K562 (cell line): ENCODE data around the gene ACSS2. TPM values are rescaled to one million over a fixed set of nuclear protein-coding genes. Genes with fewer than 3 reads are reported as not detected.
A peak's percentile ranks its signal among the peaks of the same experiment; 100 is the strongest.

Experiments used
- BRD4 ChIP-seq: fragments of 200-600 bp; sonication (generic); IDR thresholded peaks from 2 replicates; pipeline ENCODE4 v1.6.1; 2017; ENCODE audit warnings: inconsistent platforms
- GTF2A2 ChIP-seq: IDR thresholded peaks from 2 replicates; pipeline ENCODE4 v1.6.1; 2016; ENCODE audit warnings: mild to moderate bottlenecking, missing genetic modification characterization, missing compliant biosample characterization
- GTF3C2 ChIP-seq: IDR thresholded peaks from 3 replicates; pipeline ENCODE4 v1.6.1; 2011; ENCODE audit warnings: borderline replicate concordance, mild to moderate bottlenecking, moderate library complexity; ENCODE audit not compliant: insufficient read length; ENCODE audit errors: extremely low read depth
- L3MBTL2 ChIP-seq: fragments of 450-650 bp; IDR thresholded peaks from 2 replicates; pipeline ENCODE4 v1.6.1; 2016; ENCODE audit warnings: mild to moderate bottlenecking, moderate library complexity
- MAX ChIP-seq: sonication (generic); formaldehyde crosslinking; IDR thresholded peaks from 2 replicates; pipeline ENCODE4 v1.9.0; 2022; ENCODE audit warnings: mild to moderate bottlenecking, missing genetic modification reagents
- NR1H2 ChIP-seq: sonication (generic); formaldehyde crosslinking; IDR thresholded peaks from 2 replicates; pipeline ENCODE4 v1.4.0; 2020; ENCODE audit warnings: mild to moderate bottlenecking, missing genetic modification reagents
- RERE ChIP-seq: sonication (generic); formaldehyde crosslinking; IDR thresholded peaks from 2 replicates; pipeline ENCODE4 v1.8.0; 2023; ENCODE audit warnings: missing genetic modification reagents, mild to moderate bottlenecking, borderline replicate concordance
- SAFB ChIP-seq: fragments of 200-400 bp; formaldehyde crosslinking; IDR thresholded peaks from 2 replicates; pipeline ENCODE4 v1.6.1; 2017; ENCODE audit warnings: low read depth, low read length, borderline replicate concordance
- SPI1 ChIP-seq: IDR thresholded peaks from 2 replicates; pipeline ENCODE4 v1.6.1; 2011; ENCODE audit warnings: low read depth, low read length, control low read depth, borderline replicate concordance
- U2AF2 ChIP-seq: fragments of 200-400 bp; formaldehyde crosslinking; optimal IDR thresholded peaks from 2 replicates; pipeline ENCODE3; 2017; ENCODE audit warnings: low read depth, mild to moderate bottlenecking, low read length
- VEZF1 ChIP-seq: fragments of 200-800 bp; sonication (Bioruptor generic); IDR thresholded peaks from 2 replicates; pipeline ENCODE4 v1.6.1; 2017; ENCODE audit warnings: missing genetic modification characterization, missing compliant biosample characterization
- ZNF668 ChIP-seq: fragments of 250-450 bp; sonication (Bioruptor Pico); IDR thresholded peaks from 2 replicates; pipeline ENCODE4 v1.8.0; 2022; ENCODE audit warnings: mild to moderate bottlenecking, inconsistent platforms
- polyA plus RNA-seq, 8 experiments: library from polyadenylated mRNA; depleted of rRNA in 4 of 8; stranded (reverse) in 5 of 8; unstranded in 3 of 8; fragments of >200 nt; fragmentation: Nextera tagmentation in 2 of 8; fragmentation: Illumina TruSeq in 1 of 8; extraction: Ambion mirVana in 2 of 8; extraction: Trizol in 1 of 8; gene quantifications; 2 replicates each; pipeline versions ENCODE4 v1.2.1 to v1.2.3, GENCODE V29; 2011 to 2014; ENCODE audit warnings: inconsistent platforms in 1 of 8, missing spikeins in 1 of 8
- total RNA-seq, 7 experiments: library from RNA; depleted of rRNA in 6 of 7; stranded (reverse); fragments of >200 nt in 6 of 7; fragmentation: Illumina TruSeq in 2 of 7; extraction: Trizol in 2 of 7; gene quantifications; 2 replicates each; pipeline versions ENCODE4 v1.2.1 to v1.2.3, GENCODE V29; 2011 to 2021; ENCODE audit warnings: low replicate concordance in 1 of 7

Gene ACSS2
- total and polyA plus RNA-seq, 9 of the 15 experiments (the other 6 are each of a cell fraction or from before 2014, with no cell fraction given): 21.9 to 246 (median 66.2) TPM

- TF ChIP-seq GTF3C2: no peak
- TF ChIP-seq L3MBTL2: no peak
- no peak for TF ChIP-seq ZNF668 (CRISPR knock-in tag)
- TF ChIP-seq RERE (CRISPR knock-in tag): no peak
- no peak for TF ChIP-seq NR1H2 (CRISPR knock-in tag)
- TF ChIP-seq SPI1: no peak
- TF ChIP-seq SAFB: no peak
- no peak for TF ChIP-seq GTF2A2 (tag)
- 0 out of 2 replicates have a peak, but pooled peaks have one; percentile 31 for TF ChIP-seq BRD4
- no peak for TF ChIP-seq U2AF2
- no peak; the same call in none of the 2 replicates for TF ChIP-seq VEZF1
- no peak; the same call in 1 of the 2 replicates for TF ChIP-seq MAX (CRISPR knock-in tag)
Measured at GRCh38 chr20:34876406-34877282, at the start of gene ACSS2 (continued).
